ENCODE results near the gene AP3B2. TPM values are rescaled to one million over a fixed set of nuclear protein-coding genes. Genes with fewer than 3 reads are reported as not detected.

Gene AP3B2
- total and polyA plus RNA-seq, 2 donors (not counting 3 experiments of a cell fraction or from before 2014, with no cell fraction given) = not detected

- Histone ChIP-seq H3K36me3 (ENCODE audit: control insufficient read depth in 2 of 2, extremely low read depth in 1 of 2, insufficient read depth in 2 of 2, low read length in 2 of 2) (no peaks in the 10 kb centered on the region), H3K9me1 (replicated peaks; ENCODE audit: control insufficient read depth, extremely low read depth, insufficient read depth, low read length) (no peaks in the 10 kb centered on the region), H3K79me2 (ENCODE audit: control insufficient read depth, insufficient read depth, low read length) (no peaks in the 10 kb centered on the region), H3K4me2 (ENCODE audit: insufficient read depth, low read length) (no peak overlapping the region), H3K4me3 (replicated peaks in 1 of 3; ENCODE audit: insufficient read depth in 1 of 3, low read depth in 1 of 3, low read length in 3 of 3) (no peak overlapping the region), H3K9ac (replicated peaks; ENCODE audit: extremely low read depth, insufficient read depth, low read length) (no peak overlapping the region), H3K27ac (ENCODE audit: insufficient read depth, low read depth, low read length) (no peak overlapping the region), H3K27me3 (ENCODE audit: control insufficient read depth in 2 of 2, insufficient read depth in 2 of 2, low read length in 2 of 2) (peaks cover 28 to 37% of the 10 kb centered on the region in 2 experiments), H2AFZ (ENCODE audit: low read depth, low read length) (no peak overlapping the region), H3K9me3 (replicated peaks; ENCODE audit: control insufficient read depth, insufficient read depth, low read length) (no peaks in the 10 kb centered on the region), H3K4me1 (ENCODE audit: control insufficient read depth, extremely low read depth, insufficient read depth, low read length) (no peaks in the 10 kb centered on the region), H4K20me1 (replicated peaks; ENCODE audit: control insufficient read depth, extremely low read depth, insufficient read depth, low read length) (peaks cover 2% of the 10 kb centered on the region)
- DNase-seq (ENCODE audit: low read depth, low spot score) (no peak), FAIRE-seq (no peak)
- ChIA-PET CTCF (interaction anchor here (1.0 kb wide), 1 partner anchor 17 kb away, joined by 3 read pairs; no protein-coding TSS in a partner anchor), POLR2A (no interaction called here)
- TF ChIP-seq POLR2AphosphoS5 (IDR thresholded peaks at IDR 0.05; ENCODE audit: insufficient read depth, low read depth, low read length) (no peak), EZH2 (IDR thresholded peaks at IDR 0.05; ENCODE audit: borderline replicate concordance, low read depth, low read length, severe bottlenecking) (no peak), JUN (IDR thresholded peaks at IDR 0.05; ENCODE audit: borderline replicate concordance, insufficient read depth, insufficient read length, low read depth) (no peak)
- TF ChIP-seq, protein P1, sequence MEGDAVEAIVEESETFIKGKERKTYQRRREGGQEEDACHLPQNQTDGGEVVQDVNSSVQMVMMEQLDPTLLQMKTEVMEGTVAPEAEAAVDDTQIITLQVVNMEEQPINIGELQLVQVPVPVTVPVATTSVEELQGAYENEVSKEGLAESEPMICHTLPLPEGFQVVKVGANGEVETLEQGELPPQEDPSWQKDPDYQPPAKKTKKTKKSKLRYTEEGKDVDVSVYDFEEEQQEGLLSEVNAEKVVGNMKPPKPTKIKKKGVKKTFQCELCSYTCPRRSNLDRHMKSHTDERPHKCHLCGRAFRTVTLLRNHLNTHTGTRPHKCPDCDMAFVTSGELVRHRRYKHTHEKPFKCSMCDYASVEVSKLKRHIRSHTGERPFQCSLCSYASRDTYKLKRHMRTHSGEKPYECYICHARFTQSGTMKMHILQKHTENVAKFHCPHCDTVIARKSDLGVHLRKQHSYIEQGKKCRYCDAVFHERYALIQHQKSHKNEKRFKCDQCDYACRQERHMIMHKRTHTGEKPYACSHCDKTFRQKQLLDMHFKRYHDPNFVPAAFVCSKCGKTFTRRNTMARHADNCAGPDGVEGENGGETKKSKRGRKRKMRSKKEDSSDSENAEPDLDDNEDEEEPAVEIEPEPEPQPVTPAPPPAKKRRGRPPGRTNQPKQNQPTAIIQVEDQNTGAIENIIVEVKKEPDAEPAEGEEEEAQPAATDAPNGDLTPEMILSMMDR (IDR thresholded peaks at IDR 0.05; ENCODE audit: extremely low read depth in 1 of 2, insufficient read depth in 1 of 2, low read depth in 1 of 2, low read length in 2 of 2) = no peak
- intact Hi-C loops (cut with micrococcal nuclease) = no loop called here
- no TSS peak for BruUV-seq (replicated peaks)
- dilution Hi-C loops (cut with MboI; ENCODE audit: extremely low pct_ligation_motif_present, low sequenced_read_pairs) = no loop called here
Observed at GRCh38 chr15:82641129-82641798, 68.4 kb downstream of the AP3B2 start.

DNA sequence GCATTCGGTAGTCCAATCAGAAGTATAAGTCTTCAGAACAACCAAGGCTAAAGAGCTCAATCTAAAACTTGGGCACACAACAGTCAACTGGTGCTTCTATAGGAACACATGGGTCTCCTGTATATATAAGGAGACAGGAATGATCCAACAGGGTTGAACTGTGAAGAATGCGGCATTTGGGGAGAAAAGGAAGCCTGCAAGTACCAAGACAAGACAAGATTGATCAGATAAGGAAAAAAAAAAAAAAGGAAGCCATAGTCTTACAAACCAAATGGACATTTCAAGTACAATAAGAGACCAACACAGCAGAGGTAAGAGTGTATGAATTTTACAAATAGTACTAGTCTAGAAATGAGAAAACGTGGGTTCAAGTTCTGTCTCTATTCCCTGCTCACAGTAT lies 69.0 kb downstream of the AP3B2 start:
- H3K27ac ChIP-seq (ENCODE audit: insufficient read depth, low read depth, low read length) = no peak overlapping the region
- intact Hi-C loops (cut with micrococcal nuclease) (no loop called here), dilution Hi-C loops (cut with MboI; ENCODE audit: extremely low pct_ligation_motif_present, low sequenced_read_pairs) (no loop called here)
- H3K36me3 ChIP-seq (ENCODE audit: control insufficient read depth in 2 of 2, extremely low read depth in 1 of 2, insufficient read depth in 2 of 2, low read length in 2 of 2) = no peaks in the 10 kb centered on the region
- no peak overlapping the region for H3K9ac ChIP-seq (replicated peaks; ENCODE audit: extremely low read depth, insufficient read depth, low read length)
- FAIRE-seq (no peak), DNase-seq (ENCODE audit: low read depth, low spot score) (no peak)
- no peak overlapping the region for H2AFZ ChIP-seq (ENCODE audit: low read depth, low read length)
- BruUV-seq (replicated peaks) = no TSS peak
- H3K4me2 ChIP-seq (ENCODE audit: insufficient read depth, low read length) = no peak overlapping the region
- peaks cover 23 to 31% of the 10 kb centered on the region in 2 experiments for H3K27me3 ChIP-seq (ENCODE audit: control insufficient read depth in 2 of 2, insufficient read depth in 2 of 2, low read length in 2 of 2)
- ChIA-PET CTCF (no interaction called here), POLR2A (no interaction called here)
- TF ChIP-seq EZH2 (IDR thresholded peaks at IDR 0.05; ENCODE audit: borderline replicate concordance, low read depth, low read length, severe bottlenecking) (no peak), POLR2A (IDR thresholded peaks at IDR 0.05; ENCODE audit: low read depth, low read length) (no peak), JUN (IDR thresholded peaks at IDR 0.05; ENCODE audit: borderline replicate concordance, insufficient read depth, insufficient read length, low read depth) (no peak), FOS (IDR thresholded peaks at IDR 0.05; ENCODE audit: borderline replicate concordance, insufficient read depth, low read length) (no peak), MYC (IDR thresholded peaks at IDR 0.05; ENCODE audit: low read depth, low read length) (no peak), POLR2AphosphoS5 (IDR thresholded peaks at IDR 0.05; ENCODE audit: insufficient read depth, low read depth, low read length) (no peak), GATA2 (IDR thresholded peaks at IDR 0.05; ENCODE audit: insufficient read depth, insufficient read length, low read depth, low read length) (no peak)
- TF ChIP-seq, protein P2, sequence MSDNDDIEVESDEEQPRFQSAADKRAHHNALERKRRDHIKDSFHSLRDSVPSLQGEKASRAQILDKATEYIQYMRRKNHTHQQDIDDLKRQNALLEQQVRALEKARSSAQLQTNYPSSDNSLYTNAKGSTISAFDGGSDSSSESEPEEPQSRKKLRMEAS (IDR thresholded peaks at IDR 0.05; ENCODE audit: insufficient read depth, insufficient read length) = no peak
- TF ChIP-seq, protein P1 (IDR thresholded peaks at IDR 0.05; ENCODE audit: extremely low read depth in 1 of 2, insufficient read depth in 1 of 2, low read depth in 1 of 2, low read length in 2 of 2) = no peak
- H4K20me1 ChIP-seq (replicated peaks; ENCODE audit: control insufficient read depth, extremely low read depth, insufficient read depth, low read length) = peaks cover 2% of the 10 kb centered on the region
- no peaks in the 10 kb centered on the region for H3K9me3 ChIP-seq (replicated peaks; ENCODE audit: control insufficient read depth, insufficient read depth, low read length)
- no peaks in the 10 kb centered on the region for H3K79me2 ChIP-seq (ENCODE audit: control insufficient read depth, insufficient read depth, low read length)
- no peaks in the 10 kb centered on the region for H3K4me1 ChIP-seq (ENCODE audit: control insufficient read depth, extremely low read depth, insufficient read depth, low read length)
- no peak overlapping the region for H3K4me3 ChIP-seq (replicated peaks in 1 of 3; ENCODE audit: insufficient read depth in 1 of 3, low read depth in 1 of 3, low read length in 3 of 3)
- no peaks in the 10 kb centered on the region for H3K9me1 ChIP-seq (replicated peaks; ENCODE audit: control insufficient read depth, extremely low read depth, insufficient read depth, low read length)
